AG20443 (cell line): ENCODE measurements around the gene C15orf39.
A peak's percentile ranks its signal among the peaks of the same experiment; 100 is the strongest.

ENCODE experiments used
- DNase-seq: peaks from one replicate; pipeline ENCODE4 v3.0.0; 2012; ENCODE audit warnings: low spot score, mixed read lengths

Gene C15orf39

GRCh38 chr15:75197062-75197630 lies 4.5 kb upstream of the C15orf39 start:
- peak; percentile 27 for DNase-seq

GRCh38 chr15:75198560-75199356 lies 2.9 kb upstream of the C15orf39 start:
- no peak for DNase-seq

- no peak for DNase-seq
These were observed 2.2 kb upstream of the C15orf39 start for GRCh38 chr15:75199357-75199940.

- DNase-seq = no peak
These were observed 1.3 kb upstream of the C15orf39 start for GRCh38 chr15:75200391-75200764.

- DNase-seq = peak; percentile 61
These were observed 692 bp upstream of the C15orf39 start for GRCh38 chr15:75200765-75201615.

- DNase-seq = peak; percentile 87
These were observed 752 bp downstream of the C15orf39 start for GRCh38 chr15:75202251-75203016.

- DNase-seq = no peak
These were observed 1.6 kb downstream of the C15orf39 start for GRCh38 chr15:75203017-75203907.

GRCh38 chr15:75203908-75204263 lies 2.2 kb downstream of the C15orf39 start:
- DNase-seq = no peak

- peak; percentile 96 for DNase-seq
These were observed 2.8 kb downstream of the C15orf39 start for GRCh38 chr15:75204340-75205063.

- DNase-seq = no peak
These were observed 3.3 kb downstream of the C15orf39 start for GRCh38 chr15:75205064-75205395.

GRCh38 chr15:75206006-75206405 lies 4.3 kb downstream of the C15orf39 start:
- no peak for DNase-seq

- no peak for DNase-seq
These were observed 5.3 kb downstream of the C15orf39 start for GRCh38 chr15:75206803-75207617.

- no peak for DNase-seq
These were observed 6.2 kb downstream of the C15orf39 start for GRCh38 chr15:75207618-75208500.

- no peak for DNase-seq
These were observed 7.0 kb downstream of the C15orf39 start for GRCh38 chr15:75208501-75209288.

GRCh38 chr15:75209289-75209676 lies 7.6 kb downstream of the C15orf39 start:
- DNase-seq = no peak

GRCh38 chr15:75210811-75211230 lies 9.1 kb downstream of the C15orf39 start:
- no peak for DNase-seq

- no peak for DNase-seq
These were observed 9.9 kb downstream of the C15orf39 start for GRCh38 chr15:75211436-75212199.
